GM19099 (cell line): ENCODE results near the gene KIFC3.

Source experiments
- POLR2A ChIP-seq: IDR thresholded peaks from 3 replicates; pipeline ENCODE4 v1.6.1; 2011; ENCODE audit warnings: low read depth; ENCODE audit not compliant: insufficient read length; ENCODE audit errors: extremely low read depth

KIFC3 gene

GRCh38 chr16:57738844-57739243 is 63.4 kb downstream of the KIFC3 start:
- no peak for TF ChIP-seq POLR2A

- no peak for TF ChIP-seq POLR2A
Observed at GRCh38 chr16:57736419-57737351, 65.6 kb downstream of the KIFC3 start.

GRCh38 chr16:57735755-57736418 is 66.4 kb downstream of the KIFC3 start, which contains the start of gene KATNB1:
TSS of gene KATNB1 (plus strand) at chr16:57735770. CDS start at chr16:57737244, 1,474 bp downstream.
- TF ChIP-seq POLR2A, result peak; percentile 35

GRCh38 chr16:57734925-57735754 is 67.2 kb downstream of the KIFC3 start:
- TF ChIP-seq POLR2A, result peak; percentile 74

- TF ChIP-seq POLR2A, result no peak
Observed at GRCh38 chr16:57734308-57734924, 67.9 kb downstream of the KIFC3 start.

GRCh38 chr16:57732714-57733113 is 69.6 kb downstream of the KIFC3 start:
- no peak for TF ChIP-seq POLR2A

GRCh38 chr16:57732037-57732436 is 70.3 kb downstream of the KIFC3 start:
- TF ChIP-seq POLR2A, result no peak

- no peak for TF ChIP-seq POLR2A
Observed at GRCh38 chr16:57730771-57731730, 71.2 kb downstream of the KIFC3 start.

GRCh38 chr16:57729182-57729484 is 73.2 kb downstream of the KIFC3 start:
- TF ChIP-seq POLR2A, result no peak

- no peak for TF ChIP-seq POLR2A
Observed at GRCh38 chr16:57728336-57729181, 73.7 kb downstream of the KIFC3 start.

GRCh38 chr16:57727610-57728009 is 74.7 kb downstream of the KIFC3 start:
- no peak for TF ChIP-seq POLR2A

GRCh38 chr16:57726433-57726947 is 75.8 kb downstream of the KIFC3 start:
- no peak for TF ChIP-seq POLR2A

- TF ChIP-seq POLR2A, result no peak
Observed at GRCh38 chr16:57725976-57726375, 76.3 kb downstream of the KIFC3 start.
